A549 (cell line): ENCODE measurements around the gene DNAJC18. TPM values are rescaled to one million over a fixed set of nuclear protein-coding genes. Genes with fewer than 3 reads are reported as not detected.

Source experiments
- ATAC-seq, 2 experiments: fragments of 200-7000 bp in 1 of 2; fragments of >200 bp in 1 of 2; cut with Nextera tagmentation in 1 of 2; cut with Tn5 transposase in 1 of 2; 3 replicates each; pipeline versions ENCODE4 v1.8.0 to v1.9.1; 2018 to 2020; ENCODE audit warnings: mild to moderate bottlenecking in 1 of 2, moderate library complexity in 1 of 2
- CTCF ChIA-PET: fragments of 300-600 bp; sonication (Branson Sonifier 250); formaldehyde crosslinking; extraction: SDS; loops from one replicate; lab custom pipeline; 2021; ENCODE audit warnings: antibody characterized with exemption, inconsistent platforms; lab: Yijun Ruan, JAX
- POLR2A ChIA-PET: fragments of 350-600 bp; formaldehyde crosslinking; extraction: SDS; loops from one replicate; lab custom pipeline; 2021; ENCODE audit warnings: antibody characterized with exemption, inconsistent platforms; lab: Yijun Ruan, JAX
- DNase-seq, 2 experiments: peaks; one replicate each; pipeline versions ENCODE4 v3.0.0 to v3.0.0-alpha.2; 2011 to 2016; ENCODE audit warnings: low read depth in 1 of 2, low spot score in 1 of 2
- FAIRE-seq: peaks from 2 replicates; lab custom pipeline; 2011; peaks lifted over from hg19 to GRCh38; lab: Jason Lieb, UNC
- H3K27ac ChIP-seq, 2 experiments: fragments of >200 bp; sonication (Bioruptor Twin); formaldehyde crosslinking; 3 replicates each; pipeline ENCODE4 v1.5.1; 2016 to 2017
- H3K4me1 ChIP-seq: fragments of >200 bp; sonication (Bioruptor Twin); formaldehyde crosslinking; 3 replicates; pipeline ENCODE4 v1.6.1; 2016
- H3K4me2 ChIP-seq: fragments of >200 bp; sonication (Bioruptor Twin); formaldehyde crosslinking; 3 replicates; pipeline ENCODE4 v1.6.1; 2016
- H3K4me3 ChIP-seq: fragments of >200 bp; sonication (Bioruptor Twin); formaldehyde crosslinking; 3 replicates; pipeline ENCODE4 v1.5.1; 2016
- H3K9me3 ChIP-seq: fragments of >200 bp; sonication (Bioruptor Twin); formaldehyde crosslinking; 3 replicates; pipeline ENCODE4 v1.6.1; 2016
- CHD2 ChIP-seq: fragments of 150-350 bp; IDR thresholded peaks from 2 replicates; pipeline ENCODE4 v1.6.1; 2014; ENCODE audit warnings: low read length; ENCODE audit not compliant: partially characterized antibody
- EHMT2 ChIP-seq: fragments of 200-600 bp; sonication (generic); IDR thresholded peaks from 2 replicates; pipeline ENCODE4 v1.6.1; 2016; ENCODE audit warnings: antibody characterized with exemption, low read depth, mild to moderate bottlenecking, moderate library complexity
- GATA3 ChIP-seq: IDR thresholded peaks from 2 replicates; pipeline ENCODE4 v1.6.1; 2012; ENCODE audit warnings: borderline replicate concordance
- HES2 ChIP-seq: fragments of >200 bp; sonication (Bioruptor Twin); formaldehyde crosslinking; IDR thresholded peaks from 2 replicates; pipeline ENCODE4 v1.6.1; 2016
- HOXB5 ChIP-seq: fragments of 250-450 bp; sonication (Bioruptor Pico); IDR thresholded peaks from 2 replicates; pipeline ENCODE4 v1.5.0; 2020; ENCODE audit warnings: mild to moderate bottlenecking, moderate library complexity
- JUNB ChIP-seq: fragments of >200 bp; sonication (Bioruptor Twin); formaldehyde crosslinking; IDR thresholded peaks from 2 replicates; pipeline ENCODE4 v1.6.1; 2016
- MAFK ChIP-seq: fragments of 450-650 bp; IDR thresholded peaks from 2 replicates; pipeline ENCODE4 v1.6.1; 2014; ENCODE audit not compliant: partially characterized antibody
- NR3C1 ChIP-seq: fragments of >200 bp; sonication (Bioruptor Twin); formaldehyde crosslinking; IDR thresholded peaks from 3 replicates; pipeline ENCODE4 v1.6.1; 2017
- RCOR1 ChIP-seq: fragments of 150-350 bp; IDR thresholded peaks from 2 replicates; pipeline ENCODE4 v1.6.1; 2014; ENCODE audit warnings: antibody characterized with exemption, low read length, low read depth
- REST ChIP-seq: fragments of 200-600 bp; sonication (generic); IDR thresholded peaks from 2 replicates; pipeline ENCODE4 v1.6.1; 2016; ENCODE audit warnings: antibody characterized with exemption, mild to moderate bottlenecking, moderate library complexity
- TP53 ChIP-seq: fragments of 250-450 bp; sonication (Bioruptor Pico); IDR thresholded peaks from 2 replicates; pipeline ENCODE4 v1.5.0; 2021; ENCODE audit warnings: mild to moderate bottlenecking, moderate library complexity
- WGBS: methylation state at CpG from one replicate; pipeline ENCODE4 v1.1.6; 2017; ENCODE audit errors: missing lambda C conversion rate; 5-methylcytosine and 5-hydroxymethylcytosine counted together
- polyA plus RNA-seq, 4 experiments: library from polyadenylated mRNA; depleted of rRNA in 3 of 4; stranded (reverse); fragments of >200 nt; fragmentation: RNase III in 1 of 4; extraction: RNeasy Plus Mini Kit Qiagen cat#74134 plus additional on column Dnase treatment in 1 of 4; gene quantifications; 2 replicates in 3 of 4; 3 replicates in 1 of 4; pipeline ENCODE4 v1.2.3, GENCODE V29; 2011 to 2017

The DNAJC18 gene
- polyA plus RNA-seq, 2 of the 4 experiments (the other 2 are of a cell fraction) = 5.3 TPM

GRCh38 chr5:139374909-139375308 lies 64.4 kb downstream of the DNAJC18 start:
- ChIA-PET POLR2A (interaction anchor here (1.4 kb wide), 1 partner anchor 13 kb away, joined by 3 read pairs; no protein-coding TSS in a partner anchor), CTCF (interaction anchor here (0.9 to 3.8 kb wide), 5 partner anchors 11 to 34 kb away, joined by 3 to 17 read pairs (median 3); partner anchors contain the start of gene PAIP2)
- H3K27ac ChIP-seq = peak overlapping the region; percentile 25 to 73; a peak in 4 of 6 replicates
- DNase-seq = no peak
- H3K4me3 ChIP-seq = no peak overlapping the region
- 65% methylated on average over 2 of the region's 2 CpGs for WGBS
- peaks cover 29% of the 10 kb centered on the region for H3K4me1 ChIP-seq
- FAIRE-seq = no peak
- no peaks in the 10 kb centered on the region for H3K9me3 ChIP-seq
- peak overlapping the region; percentile 57; the same call in 1 of the 3 replicates for H3K4me2 ChIP-seq
- TF ChIP-seq HOXB5 (CRISPR knock-in tag) (no peak), GATA3 (no peak), HES2 (no peak), NR3C1 (no peak), EHMT2 (no peak), RCOR1 (no peak)
- 0 out of 6 replicates have a peak, but pooled peaks have one; percentile 2 to 10 for ATAC-seq

- Histone ChIP-seq H3K4me3 (no peak overlapping the region), H3K27ac (no peak overlapping the region), H3K9me3 (no peaks in the 10 kb centered on the region), H3K4me2 (no peak overlapping the region), H3K4me1 (peaks cover 29% of the 10 kb centered on the region)
- FAIRE-seq (no peak), ATAC-seq (no peak), DNase-seq (no peak)
- ChIA-PET POLR2A (interaction anchor here (1.0 kb wide), 1 partner anchor 31 kb away, joined by 3 read pairs; the partner anchor contains the start of gene PAIP2), CTCF (interaction anchor here (1.2 to 3.6 kb wide), 5 partner anchors 14 to 111 kb away, joined by 3 to 13 read pairs (median 3); partner anchors contain the start of gene PAIP2)
- TF ChIP-seq JUNB (no peak), TP53 (CRISPR knock-in tag) (no peak), CHD2 (no peak)
- WGBS = 87% methylated on average over 7 of the region's 7 CpGs
Measured at GRCh38 chr5:139371482-139372435, 67.6 kb downstream of the DNAJC18 start.

GRCh38 chr5:139369181-139369580 lies 70.1 kb downstream of the DNAJC18 start:
- FAIRE-seq = no peak

More at GRCh38 chr5:139369181-139369580, 70.1 kb downstream of the DNAJC18 start:
- Histone ChIP-seq H3K4me1 (peaks cover 21% of the 10 kb centered on the region), H3K4me3 (no peak overlapping the region), H3K9me3 (no peaks in the 10 kb centered on the region), H3K27ac (no peak overlapping the region), H3K4me2 (no peak overlapping the region)
- ChIA-PET POLR2A (interaction anchor here (0.6 kb wide), 1 partner anchor 95 kb away, joined by 3 read pairs; no protein-coding TSS in a partner anchor), CTCF (interaction anchor here (0.8 to 3.6 kb wide), 4 partner anchors 12 to 27 kb away, joined by 3 to 13 read pairs (median 3); partner anchors contain the start of genes PAIP2 and SLC23A1)
- ATAC-seq (no peak), DNase-seq (no peak)
- TF ChIP-seq REST = no peak
- no peak for TF ChIP-seq MAFK
- WGBS = 94% methylated on average over 1 of the region's 1 CpG
